GM18951 (cell line): Measurements from ENCODE around the gene KIF3A.

Experiments used
- POLR2A ChIP-seq: IDR thresholded peaks from 4 replicates; pipeline ENCODE4 v1.6.1; 2011; ENCODE audit warnings: mild to moderate bottlenecking; ENCODE audit not compliant: insufficient read length, insufficient read depth; ENCODE audit errors: extremely low read depth
- in situ Hi-C: fragments of 300-500 bp; cut with MboI; formaldehyde crosslinking; loops from one replicate; pipeline ENCODE4 v1.12.0; 2022; ENCODE audit warnings: low sequenced_read_pairs, mixed read lengths, inconsistent platforms; ENCODE audit not compliant: unreplicated experiment

Gene KIF3A

GRCh38 chr5:132736853-132737833, at the start of gene KIF3A:
KIF3A (minus strand) TSS chr5:132737546; CDS start chr5:132737419, 127 bp downstream.
- in situ Hi-C loops = no loop called here
- TF ChIP-seq POLR2A = peak; percentile 83

DNA sequence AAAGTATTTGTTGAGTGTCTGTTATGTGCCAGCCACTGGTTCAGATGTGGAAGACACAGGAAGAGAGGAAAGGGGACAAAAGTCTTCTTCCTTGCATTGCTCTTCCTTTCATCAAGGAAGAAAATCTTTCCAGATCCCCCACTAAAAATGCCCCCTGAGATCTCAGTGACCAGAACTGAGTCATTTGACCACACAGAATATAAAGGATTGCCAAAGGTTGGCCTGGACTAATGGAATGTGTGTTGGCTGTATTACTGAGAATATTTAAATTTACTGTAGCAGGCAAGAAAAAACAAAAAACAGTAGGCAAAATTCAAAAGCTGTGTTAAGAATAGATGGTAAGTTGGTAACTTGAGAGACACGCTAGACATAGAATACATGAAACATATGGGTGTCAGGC, 49.7 kb upstream of the KIF3A start:
- in situ Hi-C loops = no loop called here
- no peak for TF ChIP-seq POLR2A

DNA sequence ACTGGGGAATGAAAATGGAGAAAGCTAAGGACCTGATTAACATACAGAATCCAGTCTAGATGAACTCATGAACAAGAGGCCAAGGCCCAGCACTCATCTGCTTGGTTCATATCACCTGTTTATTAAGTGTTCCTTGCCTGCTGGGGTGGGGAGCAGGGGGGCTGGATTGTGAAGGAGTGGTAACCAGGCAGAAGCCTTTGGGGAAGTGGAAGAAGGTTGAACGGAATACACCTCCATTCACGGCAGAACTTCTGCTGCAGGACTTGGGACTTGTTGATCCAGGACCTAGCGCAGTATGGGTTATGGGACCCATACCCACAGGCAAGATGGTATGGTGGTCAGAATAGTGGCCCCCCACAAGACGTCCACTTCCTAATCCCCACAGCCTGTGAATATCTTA, 48.5 kb upstream of the KIF3A start:
- no peak for TF ChIP-seq POLR2A
- in situ Hi-C loops = no loop called here

- in situ Hi-C loops = no loop called here
- TF ChIP-seq POLR2A = no peak
Measured at GRCh38 chr5:132785365-132785764, 48.0 kb upstream of the KIF3A start.

DNA sequence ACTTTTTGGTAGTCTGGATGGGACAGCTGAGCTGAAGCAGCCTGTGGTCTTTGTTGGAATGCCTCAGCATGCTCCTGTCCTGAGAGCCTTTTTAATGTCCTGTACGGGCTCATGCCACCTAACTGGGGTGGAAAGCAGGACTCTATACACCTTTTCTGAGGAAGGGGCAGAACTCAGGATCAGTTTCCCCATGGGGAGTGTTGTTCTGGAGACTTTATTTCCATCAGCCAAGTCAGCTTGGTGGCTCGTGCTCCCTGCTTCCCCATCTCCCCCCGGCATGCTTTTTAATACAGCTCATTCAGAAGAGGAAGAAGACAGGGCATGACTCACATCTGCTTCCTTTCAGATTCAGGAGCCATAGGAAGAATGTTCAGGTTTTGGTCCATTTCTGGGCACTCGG, 44.8 kb upstream of the KIF3A start:
- in situ Hi-C loops = no loop called here
- TF ChIP-seq POLR2A = no peak

DNA sequence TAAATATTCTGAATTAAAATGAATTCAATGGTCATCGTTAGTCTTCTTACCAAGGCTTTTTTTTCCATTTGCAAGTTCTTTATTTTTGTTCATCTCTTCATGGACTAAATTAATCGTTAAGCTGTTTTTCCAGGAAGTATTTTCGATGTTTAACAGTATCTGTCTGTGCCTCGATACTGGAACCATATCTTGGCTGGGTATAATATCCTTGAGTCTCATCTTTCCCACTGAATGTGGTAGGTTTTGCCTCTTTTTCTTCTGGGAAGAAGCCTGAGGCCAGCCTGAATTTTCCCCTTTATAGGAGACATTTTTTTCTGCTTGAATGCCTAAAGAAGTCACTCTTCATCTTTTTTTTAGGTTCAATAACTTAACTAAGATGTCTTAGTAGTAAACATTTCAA, 43.7 kb upstream of the KIF3A start:
- TF ChIP-seq POLR2A = no peak
- in situ Hi-C loops = no loop called here

DNA sequence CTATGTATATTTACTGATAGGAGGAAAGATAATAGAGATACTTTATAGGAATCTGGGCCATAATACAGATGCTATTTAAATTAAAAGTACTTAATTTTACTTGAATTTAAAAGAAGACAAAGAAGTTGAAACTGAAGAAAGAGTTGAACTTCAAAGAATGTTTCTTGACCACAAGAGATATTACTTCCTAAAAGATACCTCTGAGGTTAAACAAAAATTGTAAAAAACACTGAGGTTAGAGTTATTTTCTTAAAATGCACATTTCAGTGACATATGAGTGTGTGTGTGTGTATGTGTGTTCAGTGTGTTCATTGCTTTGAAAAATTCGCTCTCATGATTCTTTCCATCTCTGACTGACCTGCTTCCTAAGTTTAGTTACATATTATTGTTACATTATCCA, 43.2 kb upstream of the KIF3A start:
- in situ Hi-C loops = no loop called here
- no peak for TF ChIP-seq POLR2A

GRCh38 chr5:132779961-132780360, 42.6 kb upstream of the KIF3A start:
- in situ Hi-C loops = no loop called here
- no peak for TF ChIP-seq POLR2A

DNA sequence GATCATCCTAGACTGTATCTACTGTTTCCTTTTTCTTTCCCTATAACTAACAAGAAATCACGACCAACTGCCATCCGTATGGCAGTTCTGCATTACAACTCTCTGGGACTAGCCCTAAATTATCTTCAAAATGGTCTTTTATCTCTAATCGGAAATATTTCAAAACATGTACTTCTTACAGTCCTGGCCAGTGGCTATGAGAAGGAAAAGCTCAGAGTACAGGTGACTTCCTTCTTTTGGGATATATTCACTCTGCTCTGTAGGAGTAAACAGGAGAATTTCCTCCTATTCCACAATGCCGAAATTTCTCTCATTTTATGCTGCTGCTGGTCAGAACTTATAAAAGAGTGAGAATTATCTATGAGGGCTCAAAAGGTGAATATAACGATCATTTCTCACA, 41.5 kb upstream of the KIF3A start:
- no peak for TF ChIP-seq POLR2A
- in situ Hi-C loops = no loop called here

DNA sequence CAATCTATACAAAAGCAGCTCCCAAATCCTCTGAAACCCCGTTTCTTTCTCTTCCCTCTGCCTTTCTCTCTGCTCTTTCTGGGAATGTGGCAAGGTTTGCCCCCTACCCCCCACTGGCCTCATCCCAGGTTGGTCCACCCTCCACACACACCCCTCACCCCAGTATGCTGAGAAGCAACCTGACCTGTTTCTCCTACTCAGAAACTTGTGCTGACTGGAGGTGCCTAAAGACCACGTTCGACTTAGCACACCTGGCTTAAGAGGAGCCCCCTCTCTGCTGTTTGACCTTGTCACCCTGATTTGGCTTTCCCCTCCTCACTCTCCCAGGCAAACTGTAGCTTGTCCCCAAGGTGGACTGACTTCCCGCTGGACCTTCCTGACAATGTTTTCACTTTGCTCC, 40.8 kb upstream of the KIF3A start:
- TF ChIP-seq POLR2A = no peak
- in situ Hi-C loops = no loop called here

- TF ChIP-seq POLR2A = peak; percentile 55
- in situ Hi-C loops = no loop called here
Measured at GRCh38 chr5:132777209-132778069, 40.1 kb upstream of the KIF3A start, which contains the start of gene SEPTIN8. SEPTIN8 (minus strand) TSS chr5:132777239; CDS start chr5:132777137, 102 bp downstream.

DNA sequence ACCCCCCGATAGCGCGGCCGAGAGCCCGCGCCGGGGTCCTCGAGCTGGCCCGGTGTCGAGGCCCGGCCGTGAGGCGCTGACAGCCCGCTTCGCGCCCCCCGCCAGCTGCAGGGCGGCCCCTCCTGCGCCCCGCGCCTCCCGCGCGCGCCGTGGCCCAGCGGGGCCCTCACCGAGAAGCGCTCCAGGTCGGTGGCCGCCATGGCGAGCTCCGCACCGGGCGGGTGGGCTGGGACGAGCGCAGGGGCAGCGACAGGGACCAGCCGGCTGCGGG, 39.5 kb upstream of the KIF3A start:
- no peak for TF ChIP-seq POLR2A
- in situ Hi-C loops = no loop called here

GRCh38 chr5:132776131-132776937, 39.0 kb upstream of the KIF3A start:
- no peak for TF ChIP-seq POLR2A
- in situ Hi-C loops = no loop called here
